Suppressor macrophage (primary cell): ENCODE measurements around the gene SLC12A3.
"Not testable (repeated sequence)": the region's sequence is repeated elsewhere in the genome, so short reads cannot be mapped to it uniquely, and the experiment has no call there.

Experiments used
- DNase-seq, 4 experiments: peaks; one replicate each; pipeline ENCODE4 v3.0.0-alpha.2; 2020 to 2022

SLC12A3 gene

GRCh38 chr16:56921571-56921970, 56.6 kb downstream of the SLC12A3 start:
- no peak for DNase-seq

- no peak for DNase-seq
Measured at GRCh38 chr16:56923481-56924091, 58.6 kb downstream of the SLC12A3 start.

- no peak for DNase-seq
Measured at GRCh38 chr16:56927471-56927870, 62.5 kb downstream of the SLC12A3 start.

- DNase-seq, result peak in 2 of 4 experiments; percentile 31 to 41
Measured at GRCh38 chr16:56929639-56930038, 64.6 kb downstream of the SLC12A3 start.

GRCh38 chr16:56930486-56931270, 65.7 kb downstream of the SLC12A3 start:
- no peak for DNase-seq

- no peak for DNase-seq
Measured at GRCh38 chr16:56931271-56931891, 66.4 kb downstream of the SLC12A3 start.

- peak; percentile 99 for DNase-seq
Measured at GRCh38 chr16:56931892-56932720, 67.1 kb downstream of the SLC12A3 start, which contains the start of gene HERPUD1. HERPUD1 (plus strand) TSS chr16:56932142; CDS start chr16:56932245, 103 bp downstream.

- DNase-seq, result peak; percentile 89 to 94 (median 92)
Measured at GRCh38 chr16:56932721-56933619, 68.0 kb downstream of the SLC12A3 start.

- DNase-seq, result no peak
Measured at GRCh38 chr16:56933828-56934598, 69.0 kb downstream of the SLC12A3 start.

- DNase-seq, result not testable (repeated sequence)
Measured at GRCh38 chr16:56934599-56935145, 69.7 kb downstream of the SLC12A3 start.

- DNase-seq, result no peak
Measured at GRCh38 chr16:56935201-56935600, 70.2 kb downstream of the SLC12A3 start.

- DNase-seq, result no peak
Measured at GRCh38 chr16:56936491-56936890, 71.5 kb downstream of the SLC12A3 start.

- DNase-seq, result no peak
Measured at GRCh38 chr16:56936950-56937349, 71.9 kb downstream of the SLC12A3 start.

- no peak for DNase-seq
Measured at GRCh38 chr16:56938664-56939513, 73.9 kb downstream of the SLC12A3 start.

GRCh38 chr16:56939801-56940200, 74.8 kb downstream of the SLC12A3 start:
- no peak for DNase-seq

GRCh38 chr16:56941092-56941491, 76.1 kb downstream of the SLC12A3 start:
- DNase-seq, result no peak

- no peak for DNase-seq
Measured at GRCh38 chr16:56941856-56942331, 76.9 kb downstream of the SLC12A3 start.

- DNase-seq, result no peak
Measured at GRCh38 chr16:56943761-56944375, 78.9 kb downstream of the SLC12A3 start.
